A673 (cell line): ENCODE results near the gene MTR. TPM values are rescaled to one million over a fixed set of nuclear protein-coding genes. Genes with fewer than 3 reads are reported as not detected.

Source experiments
- BruUV-seq: library from RNA; stranded (reverse); fragments of 400-500 nt; replicated peaks from 2 replicates; lab custom pipeline; 2021; lab: Mats Ljungman, UMichigan
- CTCF ChIA-PET: fragments of 300-600 bp; sonication (Branson Sonifier 250); formaldehyde crosslinking; loops from one replicate; lab custom pipeline; 2022; ENCODE audit warnings: antibody characterized with exemption; lab: Charles Lee
- POLR2A ChIA-PET: fragments of 300-600 bp; sonication (Branson Sonifier 250); formaldehyde crosslinking; loops from one replicate; lab custom pipeline; 2022; ENCODE audit warnings: antibody characterized with exemption; ENCODE audit not compliant: low non-redundant PET; lab: Charles Lee
- DNase-seq: peaks from one replicate; pipeline ENCODE4 v3.0.0-alpha.2; 2015; ENCODE audit warnings: low spot score
- H3K27ac ChIP-seq: fragments of 200-600 bp; sonication (generic); 2 replicates; pipeline ENCODE4 v1.5.1; 2016; ENCODE audit warnings: mixed run types, low read depth, mild to moderate bottlenecking, mixed read lengths, antibody characterized with exemption, low read length; ENCODE audit not compliant: poor library complexity, severe bottlenecking
- H3K27me3 ChIP-seq: fragments of 200-600 bp; sonication (generic); replicated peaks from 2 replicates; pipeline ENCODE4 v1.6.1; 2017; ENCODE audit warnings: mixed run types, low read depth, mild to moderate bottlenecking, mixed read lengths, antibody characterized with exemption, low read length; ENCODE audit not compliant: insufficient read depth, poor library complexity
- H3K36me3 ChIP-seq: fragments of 200-600 bp; sonication (generic); 2 replicates; pipeline ENCODE4 v1.6.1; 2016; ENCODE audit warnings: mixed run types, mild to moderate bottlenecking, mixed read lengths, antibody characterized with exemption, low read length; ENCODE audit not compliant: insufficient read depth, poor library complexity, severe bottlenecking
- H3K4me1 ChIP-seq: fragments of 200-600 bp; sonication (generic); 2 replicates; pipeline ENCODE4 v1.6.1; 2017; ENCODE audit warnings: mixed run types, mild to moderate bottlenecking, mixed read lengths, antibody characterized with exemption, low read length; ENCODE audit not compliant: insufficient read depth, poor library complexity, severe bottlenecking
- H3K4me3 ChIP-seq: fragments of 200-600 bp; sonication (generic); 2 replicates; pipeline ENCODE4 v1.5.1; 2016; ENCODE audit warnings: low read depth, mixed run types, mild to moderate bottlenecking, mixed read lengths, low read length; ENCODE audit not compliant: poor library complexity, severe bottlenecking
- H3K9me3 ChIP-seq: fragments of 200-600 bp; sonication (generic); 2 replicates; pipeline ENCODE4 v1.6.1; 2016; ENCODE audit warnings: mixed run types, low read depth, mild to moderate bottlenecking, mixed read lengths, antibody characterized with exemption, low read length; ENCODE audit not compliant: poor library complexity, severe bottlenecking
- CTCF ChIP-seq: fragments of 300-800, 200-600 bp; sonication (generic); conservative IDR thresholded peaks from 2 replicates; pipeline ENCODE4 v1.5.1; 2017; ENCODE audit warnings: low read depth, mild to moderate bottlenecking, antibody characterized with exemption, low read length, moderate library complexity, mixed read lengths
- EZH2 ChIP-seq: fragments of 200-600 bp; sonication (generic); IDR thresholded peaks from 2 replicates; pipeline ENCODE4 v1.6.1; 2017; ENCODE audit warnings: borderline replicate concordance, low read depth, mild to moderate bottlenecking, mixed read lengths, antibody characterized with exemption, low read length; ENCODE audit not compliant: poor library complexity, severe bottlenecking
- intact Hi-C: fragments of 100-400 bp; cut with micrococcal nuclease; formaldehyde crosslinking; loops from one replicate; pipeline ENCODE4 v1.10.0; 2022; ENCODE audit not compliant: unreplicated experiment
- total RNA-seq: library from RNA; stranded (reverse); gene quantifications from 2 replicates; pipeline ENCODE4 v1.2.3, GENCODE V29; 2021

The MTR gene
- total RNA-seq, 1 experiment from 2014 or later, result 36.0 TPM

DNA sequence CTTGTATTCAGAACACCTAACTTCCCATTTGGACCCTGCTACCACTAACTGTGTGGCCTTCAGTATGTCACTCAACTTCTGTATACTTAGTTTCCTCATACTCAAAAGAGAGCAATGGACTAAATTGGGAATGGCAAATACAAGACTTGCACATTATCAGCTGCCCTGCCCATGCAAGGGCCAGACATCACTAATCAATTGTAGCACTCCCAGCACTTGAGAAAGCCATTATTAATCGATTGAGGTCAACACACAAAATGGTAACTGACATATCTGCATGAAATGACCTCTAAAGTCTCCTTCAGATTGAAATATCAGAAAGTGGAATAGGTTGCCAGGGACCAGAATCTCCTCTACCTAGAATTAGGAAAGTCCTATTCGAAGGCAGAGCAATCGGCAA is 149.9 kb downstream of the MTR start:
- Histone ChIP-seq H3K9me3 (no peaks in the 10 kb centered on the region), H3K4me3 (no peak overlapping the region), H3K4me1 (no peaks in the 10 kb centered on the region), H3K27ac (no peak overlapping the region), H3K36me3 (no peaks in the 10 kb centered on the region), H3K27me3 (no peaks in the 10 kb centered on the region)
- intact Hi-C loops, result no loop called here
- POLR2A ChIA-PET, result no interaction called here
- no peak for TF ChIP-seq EZH2
- no peak for TF ChIP-seq CTCF
- CTCF ChIA-PET, result no interaction called here
- DNase-seq, result no peak
- BruUV-seq, result no TSS peak

GRCh38 chr1:236947794-236948193 is 152.7 kb downstream of the MTR start:
- no peak for DNase-seq
- Histone ChIP-seq H3K4me1 (no peaks in the 10 kb centered on the region), H3K9me3 (no peaks in the 10 kb centered on the region), H3K27ac (no peak overlapping the region), H3K4me3 (no peak overlapping the region), H3K36me3 (no peaks in the 10 kb centered on the region), H3K27me3 (no peaks in the 10 kb centered on the region)
- ChIA-PET POLR2A (no interaction called here), CTCF (no interaction called here)
- TF ChIP-seq EZH2 (no peak), CTCF (no peak)
- intact Hi-C loops, result no loop called here
- no TSS peak for BruUV-seq

DNA sequence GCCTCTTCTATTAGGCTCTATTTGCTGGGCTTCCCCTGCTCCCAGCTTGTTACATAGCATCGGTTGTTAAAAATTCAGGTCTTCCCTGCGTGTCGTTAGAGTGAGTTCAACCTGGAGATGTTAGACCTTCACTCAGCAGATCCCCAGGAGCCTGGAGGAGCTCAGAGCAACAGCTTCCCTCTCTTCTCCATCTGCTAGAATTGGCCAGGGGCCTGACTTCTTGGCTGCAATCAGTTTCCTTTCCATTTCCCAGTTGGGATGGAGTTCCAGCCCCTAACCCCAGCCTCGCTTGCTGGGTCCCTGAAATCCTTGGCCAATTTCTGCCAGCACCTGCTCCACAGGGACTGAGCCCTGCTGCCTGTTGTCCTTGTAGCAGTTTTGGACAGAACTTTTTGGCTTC is 153.3 kb downstream of the MTR start:
- no peaks in the 10 kb centered on the region for H3K27me3 ChIP-seq
- ChIA-PET CTCF (no interaction called here), POLR2A (no interaction called here)
- no peaks in the 10 kb centered on the region for H3K36me3 ChIP-seq
- TF ChIP-seq CTCF, result no peak
- no peak overlapping the region for H3K27ac ChIP-seq
- no peak for DNase-seq
- H3K4me3 ChIP-seq, result no peak overlapping the region
- no TSS peak for BruUV-seq
- H3K4me1 ChIP-seq, result no peaks in the 10 kb centered on the region
- no peaks in the 10 kb centered on the region for H3K9me3 ChIP-seq
- intact Hi-C loops, result no loop called here
